CD14-positive monocyte (primary cell): ENCODE results near the gene GRK5. TPM values are rescaled to one million over a fixed set of nuclear protein-coding genes. Genes with fewer than 3 reads are reported as not detected.
A peak's percentile ranks its signal among the peaks of the same experiment; 100 is the strongest.

Source experiments
- DNase-seq, 3 donors: peaks; one replicate each; pipeline ENCODE4 v3.0.0-alpha.2; 2011 to 2022
- H2AFZ ChIP-seq: 2 replicates; pipeline ENCODE4 v1.6.0; 2012; ENCODE audit warnings: mild to moderate bottlenecking, low read depth, low read length, inconsistent platforms; ENCODE audit not compliant: insufficient read depth, poor library complexity, severe bottlenecking
- H3K27ac ChIP-seq, 2 donors: 1 replicate in 1 of 2; 2 replicates in 1 of 2; pipeline ENCODE4 v1.5.1; 2012 to 2013; ENCODE audit warnings: low read length in 2 of 2, control low read depth in 1 of 2, inconsistent platforms in 1 of 2, low read depth in 1 of 2, mild to moderate bottlenecking in 1 of 2
- H3K27me3 ChIP-seq, 2 donors: one replicate each; pipeline versions ENCODE4 v1.6.0 to v1.6.1; 2011 to 2013; ENCODE audit warnings: low read length in 2 of 2; ENCODE audit not compliant: control insufficient read depth in 2 of 2, insufficient read depth in 2 of 2
- H3K36me3 ChIP-seq, 2 donors: replicated peaks in 1 of 2; 1 replicate in 1 of 2; 2 replicates in 1 of 2; pipeline versions ENCODE4 v1.5.1 to v1.6.1; 2012 to 2013; ENCODE audit warnings: low read length in 2 of 2, control low read depth in 1 of 2, inconsistent platforms in 1 of 2, mild to moderate bottlenecking in 1 of 2; ENCODE audit not compliant: insufficient read depth in 2 of 2, control insufficient read depth in 1 of 2
- H3K4me1 ChIP-seq, 2 donors: 1 replicate in 1 of 2; 2 replicates in 1 of 2; pipeline versions ENCODE4 v1.5.1 to v1.6.1; 2012 to 2013; ENCODE audit warnings: low read length in 2 of 2, control low read depth in 1 of 2, inconsistent platforms in 1 of 2, mild to moderate bottlenecking in 1 of 2, moderate library complexity in 1 of 2; ENCODE audit not compliant: insufficient read depth in 2 of 2, control insufficient read depth in 1 of 2
- H3K4me2 ChIP-seq: replicated peaks from 2 replicates; pipeline ENCODE3; 2012; ENCODE audit warnings: low read length, moderate library complexity, mild to moderate bottlenecking; ENCODE audit not compliant: poor library complexity, severe bottlenecking; ENCODE audit errors: extremely low read depth
- H3K4me3 ChIP-seq, 3 experiments: fragments of 200-600 bp in 1 of 3; sonication (generic) in 1 of 3; replicated peaks in 1 of 3; 1 replicate in 2 of 3; 2 replicates in 1 of 3; pipeline ENCODE4 v1.5.1; 2011 to 2013; ENCODE audit warnings: low read length in 3 of 3, mild to moderate bottlenecking in 3 of 3, control low read depth in 2 of 3, low read depth in 2 of 3, inconsistent platforms in 1 of 3, moderate library complexity in 1 of 3
- H3K79me2 ChIP-seq: 2 replicates; pipeline ENCODE4 v1.6.0; 2012; ENCODE audit warnings: mild to moderate bottlenecking, control low read depth, inconsistent platforms, low read length, moderate library complexity; ENCODE audit not compliant: insufficient read depth
- H3K9ac ChIP-seq: 2 replicates; pipeline ENCODE4 v1.6.0; 2017; ENCODE audit warnings: low read length, mild to moderate bottlenecking; ENCODE audit not compliant: insufficient read depth, poor library complexity, severe bottlenecking
- H3K9me3 ChIP-seq, 2 donors: replicated peaks in 1 of 2; 1 replicate in 1 of 2; 2 replicates in 1 of 2; pipeline versions ENCODE4 v1.5.1 to v1.6.1; 2012 to 2013; ENCODE audit warnings: low read length in 2 of 2, control low read depth in 1 of 2; ENCODE audit not compliant: control insufficient read depth in 1 of 2, insufficient read depth in 1 of 2
- H4K20me1 ChIP-seq: 2 replicates; pipeline ENCODE4 v1.6.0; 2012; ENCODE audit warnings: mild to moderate bottlenecking, low read length, control low read depth, moderate library complexity; ENCODE audit not compliant: insufficient read depth
- H3K27ac Mint-ChIP-seq, 7 donors: one replicate each; pipeline ENCODE4 v1.8.0; 2020; ENCODE audit warnings: mild to moderate bottlenecking in 7 of 7, mixed read lengths in 7 of 7, moderate library complexity in 6 of 7, inconsistent platforms in 2 of 7
- H3K27me3 Mint-ChIP-seq, 3 donors: one replicate each; pipeline ENCODE4 v1.8.0; 2021 to 2022; ENCODE audit warnings: low read depth in 3 of 3, mild to moderate bottlenecking in 3 of 3, mixed read lengths in 3 of 3, moderate library complexity in 3 of 3, inconsistent platforms in 1 of 3
- H3K36me3 Mint-ChIP-seq, 2 donors: one replicate each; pipeline ENCODE4 v1.8.0; 2020; ENCODE audit warnings: mixed read lengths in 2 of 2, inconsistent platforms in 1 of 2, mild to moderate bottlenecking in 1 of 2
- H3K4me1 Mint-ChIP-seq: one replicate; pipeline ENCODE4 v1.8.0; 2020; ENCODE audit warnings: mild to moderate bottlenecking, mixed read lengths
- H3K4me3 Mint-ChIP-seq, 2 donors: one replicate each; pipeline ENCODE4 v1.8.0; 2020; ENCODE audit warnings: mild to moderate bottlenecking in 2 of 2, mixed read lengths in 2 of 2, moderate library complexity in 1 of 2
- H3K9me3 Mint-ChIP-seq, 7 donors: one replicate each; pipeline ENCODE4 v1.8.0; 2020 to 2022; ENCODE audit warnings: mixed read lengths in 7 of 7, mild to moderate bottlenecking in 6 of 7, moderate library complexity in 6 of 7, inconsistent platforms in 2 of 7
- WGBS: methylation state at CpG from one replicate; pipeline ENCODE4 v1.1.5; 2013; ENCODE audit warnings: missing lambda C conversion rate; ENCODE audit not compliant: insufficient coverage; 5-methylcytosine and 5-hydroxymethylcytosine counted together
- intact Hi-C, 2 donors: fragments of 100-400 bp; cut with micrococcal nuclease; formaldehyde crosslinking; loops; one replicate each; pipeline versions ENCODE4 v1.15.0 to v1.15.1; 2023
- polyA plus RNA-seq, 3 donors: library from polyadenylated mRNA; depleted of rRNA in 1 of 3; unstranded in 2 of 3; stranded (reverse) in 1 of 3; fragments of 300-500 nt in 2 of 3; fragments of >200 nt in 1 of 3; fragmentation: Illumina TruSeq in 2 of 3; gene quantifications; 1 replicate in 2 of 3; 2 replicates in 1 of 3; pipeline ENCODE4 v1.2.3, GENCODE V29; 2012 to 2021
- TF ChIP-seq, protein P1 (sequence below): fragments of 200-600 bp; IDR thresholded peaks from one replicate; pipeline ENCODE4 v1.8.0; 2022; ENCODE audit warnings: antibody characterized with exemption, mild to moderate bottlenecking

GRK5 gene
- polyA plus RNA-seq, 3 donors: 1.2 to 6.5 (median 2.8) TPM

DNA sequence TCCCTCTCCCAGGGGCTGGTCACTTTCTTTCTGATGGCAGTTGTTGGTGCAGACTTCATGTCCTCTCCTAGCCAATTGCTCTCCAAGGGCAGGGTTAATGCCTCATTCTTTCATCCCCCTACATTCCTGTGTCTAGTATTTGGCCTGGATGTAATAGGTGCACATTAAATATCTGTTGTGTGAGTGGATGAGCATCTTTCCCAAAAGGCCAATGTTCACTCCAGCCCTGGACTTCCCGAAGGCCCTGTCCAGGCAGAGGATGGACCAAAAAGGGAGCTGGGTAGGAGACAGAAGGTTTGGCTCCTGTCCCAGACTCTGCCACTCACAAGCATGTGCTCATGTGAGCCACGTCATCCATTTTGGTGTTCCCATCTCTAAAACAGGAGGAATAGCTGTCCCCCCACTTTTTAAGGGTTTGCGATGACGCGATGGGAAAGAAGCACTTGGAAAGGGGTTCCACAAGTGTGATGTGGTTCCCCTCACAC is 287.7 kb downstream of the GRK5 start:
- Histone ChIP-seq H3K9ac (no peak overlapping the region), H3K9me3 (no peaks in the 10 kb centered on the region), H3K4me2 (no peak overlapping the region), H3K27me3 (no peaks in the 10 kb centered on the region), H2AFZ (no peak overlapping the region), H3K4me3 (no peak overlapping the region), H3K27ac (no peak overlapping the region), H3K36me3 (peaks cover 15 to 18% of the 10 kb centered on the region in 2 donors), H3K79me2 (no peaks in the 10 kb centered on the region), H4K20me1 (no peaks in the 10 kb centered on the region), H3K4me1 (peaks cover 0 to under 1% of the 10 kb centered on the region in 2 donors)
- Mint-ChIP-seq H3K27me3 (peaks cover 0 to 8% (median 3%) of the 10 kb centered on the region in 3 donors), H3K36me3 (peaks cover 17 to 20% of the 10 kb centered on the region in 2 donors), H3K4me1 (peaks cover 12% of the 10 kb centered on the region), H3K4me3 (no peak overlapping the region), H3K9me3 (no peaks in the 10 kb centered on the region), H3K27ac (peak overlapping the region in 1 of 7 donors; percentile 2)
- DNase-seq: no peak
- TF ChIP-seq, protein P1, sequence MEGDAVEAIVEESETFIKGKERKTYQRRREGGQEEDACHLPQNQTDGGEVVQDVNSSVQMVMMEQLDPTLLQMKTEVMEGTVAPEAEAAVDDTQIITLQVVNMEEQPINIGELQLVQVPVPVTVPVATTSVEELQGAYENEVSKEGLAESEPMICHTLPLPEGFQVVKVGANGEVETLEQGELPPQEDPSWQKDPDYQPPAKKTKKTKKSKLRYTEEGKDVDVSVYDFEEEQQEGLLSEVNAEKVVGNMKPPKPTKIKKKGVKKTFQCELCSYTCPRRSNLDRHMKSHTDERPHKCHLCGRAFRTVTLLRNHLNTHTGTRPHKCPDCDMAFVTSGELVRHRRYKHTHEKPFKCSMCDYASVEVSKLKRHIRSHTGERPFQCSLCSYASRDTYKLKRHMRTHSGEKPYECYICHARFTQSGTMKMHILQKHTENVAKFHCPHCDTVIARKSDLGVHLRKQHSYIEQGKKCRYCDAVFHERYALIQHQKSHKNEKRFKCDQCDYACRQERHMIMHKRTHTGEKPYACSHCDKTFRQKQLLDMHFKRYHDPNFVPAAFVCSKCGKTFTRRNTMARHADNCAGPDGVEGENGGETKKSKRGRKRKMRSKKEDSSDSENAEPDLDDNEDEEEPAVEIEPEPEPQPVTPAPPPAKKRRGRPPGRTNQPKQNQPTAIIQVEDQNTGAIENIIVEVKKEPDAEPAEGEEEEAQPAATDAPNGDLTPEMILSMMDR: no peak
- WGBS: 100% methylated on average over 1 of the region's 5 CpGs
- intact Hi-C loops: no loop called here

DNA sequence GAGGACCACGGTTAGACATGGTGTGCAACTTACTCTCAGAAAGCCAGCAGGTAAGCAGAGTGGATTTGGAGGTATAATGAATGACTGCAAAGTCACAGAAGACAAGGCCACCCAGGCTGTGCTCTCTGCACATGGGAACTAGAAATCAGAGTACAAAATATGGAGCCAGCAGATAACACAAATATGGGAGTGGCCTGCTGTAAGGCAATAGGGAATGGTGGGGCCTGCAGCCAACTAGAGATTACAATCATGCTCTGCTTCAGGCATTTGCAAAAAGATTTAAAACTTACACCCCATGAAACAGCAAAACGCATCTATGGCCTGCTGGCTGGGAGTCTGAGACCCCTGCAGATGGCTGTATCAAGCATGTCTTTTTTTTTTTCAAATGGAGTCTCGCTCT is 288.2 kb downstream of the GRK5 start:
- no peak for DNase-seq
- peaks cover 11% of the 10 kb centered on the region for H3K4me1 Mint-ChIP-seq
- Histone ChIP-seq H3K4me2 (no peak overlapping the region), H3K27me3 (no peaks in the 10 kb centered on the region), H3K9me3 (no peaks in the 10 kb centered on the region), H3K36me3 (peaks cover 15 to 23% of the 10 kb centered on the region in 2 donors), H3K27ac (no peak overlapping the region), H3K4me1 (no peaks in the 10 kb centered on the region), H3K4me3 (no peak overlapping the region), H2AFZ (no peak overlapping the region), H3K79me2 (no peaks in the 10 kb centered on the region), H4K20me1 (no peaks in the 10 kb centered on the region), H3K9ac (no peak overlapping the region)
- H3K9me3 Mint-ChIP-seq: no peaks in the 10 kb centered on the region
- intact Hi-C loops: no loop called here
- peaks cover 20 to 23% of the 10 kb centered on the region in 2 donors for H3K36me3 Mint-ChIP-seq
- H3K4me3 Mint-ChIP-seq: no peak overlapping the region
- WGBS: 90% methylated on average over 3 of the region's 3 CpGs
- peak overlapping the region in 1 of 7 donors; percentile 2 for H3K27ac Mint-ChIP-seq
- H3K27me3 Mint-ChIP-seq: peaks cover 0 to 8% (median 3%) of the 10 kb centered on the region in 3 donors
- TF ChIP-seq, protein P1: no peak
